HCT116 (cell line): ENCODE measurements around the gene LRRC15. TPM values are rescaled to one million over a fixed set of nuclear protein-coding genes. Genes with fewer than 3 reads are reported as not detected.

Experiments used
- ATAC-seq: fragments of 200-7000 bp; cut with Tn5 transposase; 2 replicates; pipeline ENCODE4 v1.9.1; 2020; ENCODE audit warnings: mild to moderate bottlenecking, moderate library complexity
- BruUV-seq: library from RNA; stranded (reverse); fragments of 400-500 nt; replicated peaks from 2 replicates; lab custom pipeline; 2021; lab: Mats Ljungman, UMichigan
- CTCF ChIA-PET: fragments of 300-600 bp; sonication (Branson Sonifier 250); formaldehyde crosslinking; loops from one replicate; lab custom pipeline; 2021; ENCODE audit warnings: antibody characterized with exemption; lab: Charles Lee
- POLR2A ChIA-PET: fragments of 300-600, 350-600 bp; sonication (Branson Sonifier 250); formaldehyde crosslinking; loops from one replicate; lab custom pipeline; 2021; ENCODE audit warnings: antibody characterized with exemption; lab: Charles Lee
- RAD21 ChIA-PET, 2 experiments: fragments of 300-600 bp; sonication (Branson Sonifier 250); formaldehyde crosslinking; loops; one replicate each; lab custom pipeline; 2023; ENCODE audit warnings: low total read pairs in 2 of 2; ENCODE audit not compliant: uncharacterized antibody in 2 of 2, unreplicated experiment in 2 of 2, low non-redundant PET in 1 of 2; lab: Charles Lee
- DNase-seq: peaks from one replicate; pipeline ENCODE4 v3.0.0-alpha.2; 2010; ENCODE audit warnings: low read depth, low spot score
- H2AFZ ChIP-seq: fragments of 200-600 bp; shearing (Covaris generic), sonication (generic); 2 replicates; pipeline ENCODE4 v1.6.1; 2017; ENCODE audit warnings: low read depth, mixed run types, mixed read lengths, antibody characterized with exemption, low read length; ENCODE audit not compliant: poor library complexity, severe bottlenecking
- H3K27ac ChIP-seq: 2 replicates; pipeline ENCODE4 v1.5.1; 2012; ENCODE audit warnings: low read depth, low read length
- H3K27me3 ChIP-seq: fragments of 200-600 bp; sonication (generic); 2 replicates; pipeline ENCODE4 v1.6.1; 2016; ENCODE audit warnings: mixed run types, low read length, mixed read lengths; ENCODE audit not compliant: insufficient read depth
- H3K36me3 ChIP-seq, 2 experiments: fragments of 200-500 bp in 1 of 2; fragments of 200-600 bp in 1 of 2; sonication (Bioruptor generic) in 1 of 2; sonication (generic) in 1 of 2; 2 replicates each; pipeline versions ENCODE4 v1.5.1 to v1.6.1; 2014 to 2016; ENCODE audit warnings: low read length in 2 of 2, inconsistent platforms in 1 of 2, mixed read lengths in 1 of 2, mixed run types in 1 of 2; ENCODE audit not compliant: insufficient read depth in 2 of 2, control insufficient read depth in 1 of 2
- H3K4me1 ChIP-seq, 2 experiments: fragments of 200-600 bp in 1 of 2; sonication (generic) in 1 of 2; 2 replicates each; pipeline versions ENCODE4 v1.5.1 to v1.6.1; 2012 to 2017; ENCODE audit warnings: low read length in 2 of 2, inconsistent platforms in 1 of 2, mild to moderate bottlenecking in 1 of 2, mixed read lengths in 1 of 2, mixed run types in 1 of 2, moderate library complexity in 1 of 2; ENCODE audit not compliant: insufficient read depth in 2 of 2, control insufficient read depth in 1 of 2
- H3K4me2 ChIP-seq: fragments of 200-600 bp; sonication (generic); 2 replicates; pipeline ENCODE4 v1.6.1; 2017; ENCODE audit warnings: mixed run types, low read length, mixed read lengths
- H3K4me3 ChIP-seq, 2 experiments: fragments of 200-600 bp in 1 of 2; sonication (generic) in 1 of 2; replicated peaks in 1 of 2; 2 replicates each; pipeline ENCODE4 v1.5.1; 2011 to 2016; ENCODE audit warnings: low read length in 2 of 2, control low read depth in 1 of 2, low read depth in 1 of 2, mild to moderate bottlenecking in 1 of 2, mixed read lengths in 1 of 2, mixed run types in 1 of 2
- H3K79me2 ChIP-seq: fragments of 200-600 bp; sonication (generic); 2 replicates; pipeline ENCODE4 v1.6.1; 2017; ENCODE audit warnings: mild to moderate bottlenecking, mixed run types, low read length, moderate library complexity, mixed read lengths; ENCODE audit not compliant: insufficient read depth
- H3K9ac ChIP-seq: fragments of 200-600 bp; sonication (generic); 2 replicates; pipeline ENCODE4 v1.6.1; 2016; ENCODE audit warnings: low read length, mixed read lengths
- H3K9me2 ChIP-seq: fragments of 200-600 bp; sonication (generic), shearing (Covaris generic); 2 replicates; pipeline ENCODE4 v1.6.1; 2017; ENCODE audit warnings: mixed run types, mild to moderate bottlenecking, moderate library complexity; ENCODE audit not compliant: insufficient read depth
- H3K9me3 ChIP-seq, 2 experiments: fragments of 200-500 bp in 1 of 2; fragments of 200-600 bp in 1 of 2; sonication (Bioruptor generic) in 1 of 2; sonication (generic) in 1 of 2; 2 replicates each; pipeline ENCODE4 v1.6.1; 2014 to 2017; ENCODE audit warnings: low read length in 2 of 2, mixed read lengths in 2 of 2, inconsistent platforms in 1 of 2, low read depth in 1 of 2, mild to moderate bottlenecking in 1 of 2, mixed run types in 1 of 2, moderate library complexity in 1 of 2; ENCODE audit not compliant: control insufficient read depth in 1 of 2, insufficient read depth in 1 of 2
- H4K20me1 ChIP-seq: fragments of 200-600 bp; sonication (generic), shearing (Covaris generic); 2 replicates; pipeline ENCODE4 v1.6.1; 2017; ENCODE audit warnings: mixed run types, mild to moderate bottlenecking, moderate library complexity; ENCODE audit not compliant: insufficient read depth
- EGR1 ChIP-seq: IDR thresholded peaks from 2 replicates; pipeline ENCODE4 v1.6.1; 2012; ENCODE audit warnings: low read depth
- POLR2A ChIP-seq: IDR thresholded peaks from 2 replicates; pipeline ENCODE4 v1.7.0; 2011; ENCODE audit warnings: borderline replicate concordance; ENCODE audit not compliant: insufficient read depth, insufficient read length; ENCODE audit errors: extremely low read depth
- POLR2AphosphoS5 ChIP-seq: IDR thresholded peaks from 2 replicates; pipeline ENCODE4 v1.6.1; 2011; ENCODE audit warnings: mild to moderate bottlenecking, low read depth, low read length, moderate library complexity
- RAD21 ChIP-seq: IDR thresholded peaks from 2 replicates; pipeline ENCODE4 v1.6.1; 2012; ENCODE audit warnings: low read depth, mild to moderate bottlenecking
- intact Hi-C: fragments of 100-400 bp; cut with micrococcal nuclease; formaldehyde crosslinking; loops from 2 replicates; pipeline ENCODE4 v1.10.0; 2022
- total RNA-seq: library from RNA; stranded (reverse); gene quantifications from one replicate; pipeline ENCODE4 v1.2.1, GENCODE V29; 2021; ENCODE audit not compliant: unreplicated experiment

Gene LRRC15
- total RNA-seq, 1 experiment from 2014 or later, result not detected

DNA sequence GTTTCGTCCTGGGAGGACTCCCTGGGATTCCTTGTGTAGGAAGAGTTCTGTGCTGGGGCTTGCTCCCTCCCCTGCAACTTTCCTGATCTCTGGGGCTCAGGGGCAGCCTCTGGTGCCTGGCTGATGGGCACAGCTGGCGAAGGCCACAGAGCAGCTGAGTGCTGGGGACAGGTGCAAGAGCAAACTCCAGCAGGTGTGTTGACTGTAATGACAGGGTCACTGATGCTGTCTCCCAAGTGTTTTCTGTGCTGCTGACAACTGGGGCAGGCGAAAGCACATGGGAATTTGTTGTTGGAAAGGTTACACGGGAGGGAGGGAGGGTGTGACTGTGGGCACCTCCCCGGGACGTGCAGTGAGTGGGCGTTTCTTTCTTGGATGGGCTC is 40.0 kb downstream of the LRRC15 start:
- no peak for TF ChIP-seq EGR1
- TF ChIP-seq RAD21, result no peak
- TF ChIP-seq POLR2AphosphoS5, result no peak
- ChIA-PET RAD21 (no interaction called here), POLR2A (interaction anchor here (0.7 kb wide), 1 partner anchor 12 kb away, joined by 4 read pairs; no protein-coding TSS in a partner anchor), CTCF (interaction anchor here (1.4 to 1.9 kb wide), 2 partner anchors 14 to 549 kb away, joined by 7 to 14 read pairs; no protein-coding TSS in a partner anchor)
- H3K4me1 ChIP-seq, result peaks cover 22 to 70% of the 10 kb centered on the region in 2 experiments
- H4K20me1 ChIP-seq, result no peaks in the 10 kb centered on the region
- peaks cover 0 to 13% of the 10 kb centered on the region in 2 experiments; a peak in 1 of 4 replicates for H3K9me3 ChIP-seq
- no peak for DNase-seq
- H3K27ac ChIP-seq, result no peak overlapping the region
- no peaks in the 10 kb centered on the region for H3K9me2 ChIP-seq
- H2AFZ ChIP-seq, result no peak overlapping the region
- BruUV-seq, result no TSS peak
- no peak for ATAC-seq
- no peak overlapping the region for H3K4me2 ChIP-seq
- H3K36me3 ChIP-seq, result no peaks in the 10 kb centered on the region
- no peaks in the 10 kb centered on the region for H3K79me2 ChIP-seq
- H3K4me3 ChIP-seq, result no peak overlapping the region
- no peak overlapping the region for H3K9ac ChIP-seq
- H3K27me3 ChIP-seq, result no peaks in the 10 kb centered on the region
- intact Hi-C loops, result loop anchor here (5.0 kb wide), 1 partner anchor 1412 kb away; the partner anchor contains the start of gene MB21D2

DNA sequence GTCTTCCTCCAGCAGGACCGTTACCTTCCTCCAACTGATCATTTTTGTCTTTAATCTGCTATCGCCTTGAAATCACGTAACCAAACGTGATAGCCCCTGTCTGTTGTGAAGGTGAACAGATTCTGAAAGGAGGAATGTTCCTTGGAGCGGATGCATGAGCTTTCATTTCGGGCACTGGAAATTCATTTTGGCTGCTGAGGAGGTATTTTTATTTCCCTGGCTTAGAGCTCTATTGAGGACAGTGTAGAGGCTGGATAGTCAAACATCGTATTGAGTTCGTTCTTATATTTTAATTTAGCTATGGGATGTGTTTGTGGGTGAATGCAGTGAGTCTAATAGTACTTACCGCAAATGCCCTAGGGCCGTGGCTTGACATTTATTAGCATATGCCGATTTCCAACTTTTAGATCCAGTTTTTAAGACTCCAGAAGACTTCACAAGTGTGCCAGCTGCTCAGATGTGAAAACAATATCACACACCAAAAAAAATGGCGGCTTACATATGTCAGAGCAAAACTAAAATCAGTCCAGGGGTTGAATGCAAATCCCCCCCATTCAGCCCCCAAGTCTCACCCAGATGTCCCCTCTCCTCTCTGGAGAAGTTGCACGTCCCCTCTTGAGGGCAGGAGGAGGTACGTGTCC is 40.5 kb downstream of the LRRC15 start:
- intact Hi-C loops, result loop anchor here (5.0 kb wide), 1 partner anchor 1412 kb away; the partner anchor contains the start of gene MB21D2
- BruUV-seq, result no TSS peak
- CTCF ChIA-PET, result interaction anchor here (1.3 to 1.4 kb wide), 2 partner anchors 77 to 548 kb away, joined by 3 to 7 read pairs; no protein-coding TSS in a partner anchor
- Histone ChIP-seq H3K79me2 (no peaks in the 10 kb centered on the region), H3K27me3 (no peaks in the 10 kb centered on the region), H3K9me3 (peaks cover 0 to 13% of the 10 kb centered on the region in 2 experiments; a peak in 1 of 4 replicates), H3K9me2 (no peaks in the 10 kb centered on the region), H2AFZ (no peak overlapping the region), H3K4me2 (no peak overlapping the region), H3K9ac (no peak overlapping the region), H3K27ac (no peak overlapping the region), H3K4me3 (no peak overlapping the region), H4K20me1 (no peaks in the 10 kb centered on the region), H3K36me3 (no peaks in the 10 kb centered on the region), H3K4me1 (peaks cover 26 to 73% of the 10 kb centered on the region in 2 experiments)
- RAD21 ChIA-PET, result no interaction called here
- TF ChIP-seq POLR2A (no peak), POLR2AphosphoS5 (no peak)
- POLR2A ChIA-PET, result interaction anchor here (0.7 kb wide), 1 partner anchor 13 kb away, joined by 4 read pairs; no protein-coding TSS in a partner anchor
- DNase-seq, result no peak
- no peak for ATAC-seq
